GM18508 (cell line): ENCODE measurements around the gene LENG1.
"Not testable (repeated sequence)": the region's sequence is repeated elsewhere in the genome, so short reads cannot be mapped to it uniquely, and the experiment has no call there.

Source experiments
- ATAC-seq: cut with Tn5 transposase; IDR thresholded peaks from one replicate; pipeline ENCODE4 v1.9.1; 2021; ENCODE audit warnings: moderate number of reproducible peaks; ENCODE audit not compliant: insufficient read depth, unreplicated experiment

Gene LENG1

GRCh38 chr19:54159352-54160181 is at the start of gene LENG1:
LENG1 (minus strand) TSS chr19:54159721; CDS start chr19:54159695, 26 bp downstream.
- peak; percentile 88 for ATAC-seq

- ATAC-seq: no peak
These were observed 49.2 kb upstream of the LENG1 start for GRCh38 chr19:54208784-54209057.

GRCh38 chr19:54207983-54208783 is 48.7 kb upstream of the LENG1 start:
- ATAC-seq: no peak

- ATAC-seq: no peak
These were observed 48.1 kb upstream of the LENG1 start for GRCh38 chr19:54207676-54207982.

- not testable (repeated sequence) for ATAC-seq
These were observed 47.7 kb upstream of the LENG1 start for GRCh38 chr19:54207193-54207592.

- ATAC-seq: no peak
These were observed 47.3 kb upstream of the LENG1 start for GRCh38 chr19:54206831-54207177.

- ATAC-seq: no peak
These were observed 46.7 kb upstream of the LENG1 start for GRCh38 chr19:54206030-54206830.

GRCh38 chr19:54204767-54205468 is 45.4 kb upstream of the LENG1 start:
- no peak for ATAC-seq

- ATAC-seq: no peak
These were observed 43.7 kb upstream of the LENG1 start for GRCh38 chr19:54203151-54203611.

GRCh38 chr19:54201980-54202379 is 42.5 kb upstream of the LENG1 start:
- no peak for ATAC-seq

GRCh38 chr19:54201172-54201701 is 41.7 kb upstream of the LENG1 start:
- peak; percentile 5 for ATAC-seq

- no peak for ATAC-seq
These were observed 39.9 kb upstream of the LENG1 start for GRCh38 chr19:54199401-54199800.

- ATAC-seq: no peak
These were observed 37.6 kb upstream of the LENG1 start for GRCh38 chr19:54197121-54197520.

GRCh38 chr19:54196536-54196935 is 37.0 kb upstream of the LENG1 start:
- no peak for ATAC-seq

- ATAC-seq: not testable (repeated sequence)
These were observed 34.9 kb upstream of the LENG1 start for GRCh38 chr19:54194463-54194862.

- ATAC-seq: no peak
These were observed 33.5 kb upstream of the LENG1 start for GRCh38 chr19:54193011-54193410.

- no peak for ATAC-seq
These were observed 32.4 kb upstream of the LENG1 start for GRCh38 chr19:54191811-54192453.

- ATAC-seq: peak; percentile 5
These were observed 31.7 kb upstream of the LENG1 start, which contains the start of gene TSEN34 for GRCh38 chr19:54191011-54191810. TSEN34 (plus strand) TSS chr19:54191308; CDS start chr19:54191365, 57 bp downstream.
